ENCODE results near the gene TRMT10B.
A peak's percentile ranks its signal among the peaks of the same experiment; 100 is the strongest.
"Not testable (repeated sequence)": the region's sequence is repeated elsewhere in the genome, so short reads cannot be mapped to it uniquely, and the experiment has no call there.

The TRMT10B gene

DNA sequence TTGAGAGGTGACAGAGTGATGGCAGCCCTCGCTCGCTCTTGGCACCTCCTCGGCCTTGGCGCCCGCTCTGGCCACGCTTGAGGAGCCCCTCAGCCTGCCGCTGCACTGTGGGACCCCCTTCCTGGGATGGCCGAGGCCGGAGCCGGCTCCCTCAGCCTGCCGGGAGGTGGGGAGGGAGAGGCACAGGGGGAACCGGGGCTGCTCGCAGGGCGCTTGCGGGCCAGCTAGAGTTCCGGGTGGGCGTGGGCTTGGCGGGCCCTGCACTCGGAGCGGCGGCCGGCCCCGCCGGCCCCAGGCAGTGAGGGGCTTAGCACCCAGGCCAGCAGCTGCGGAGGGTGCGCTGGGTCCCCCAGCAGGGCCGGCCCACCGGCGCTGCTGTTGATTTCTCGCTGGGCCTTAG lies 1.9 kb upstream of the TRMT10B start:
- not testable (repeated sequence) for DNase-seq

DNA sequence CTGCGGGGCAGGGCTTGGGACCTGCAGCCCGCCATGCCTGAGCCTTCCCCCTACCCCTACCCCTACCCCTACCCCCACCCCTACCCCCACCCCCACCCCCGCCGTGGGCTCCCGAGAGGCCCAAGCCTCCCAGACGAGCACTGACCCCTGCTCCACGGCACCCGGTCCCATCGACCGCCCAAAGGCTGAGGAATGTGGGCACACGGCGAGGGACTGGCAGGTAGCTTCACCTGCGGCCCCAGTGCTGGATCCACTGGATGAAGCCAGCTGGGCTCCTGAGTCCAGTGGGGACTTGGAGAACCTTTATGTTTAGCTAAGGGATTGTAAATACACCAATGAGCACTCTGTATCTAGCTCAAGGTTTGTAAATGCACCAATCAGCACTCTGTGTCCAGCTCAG lies 1.5 kb upstream of the TRMT10B start:
- not testable (repeated sequence) for DNase-seq

GRCh38 chr9:37752642-37753488 lies 740 bp upstream of the TRMT10B start:
- DNase-seq = no peak

GRCh38 chr9:37758747-37759146 lies 5.1 kb downstream of the TRMT10B start:
- no peak for DNase-seq

- no peak for DNase-seq
Observed at GRCh38 chr9:37760416-37761161, 7.0 kb downstream of the TRMT10B start.

GRCh38 chr9:37761511-37761910 lies 7.9 kb downstream of the TRMT10B start:
- no peak for DNase-seq

- DNase-seq = not testable (repeated sequence)
Observed at GRCh38 chr9:37765263-37765662, 11.7 kb downstream of the TRMT10B start.

- no peak for DNase-seq
Observed at GRCh38 chr9:37769306-37769705, 15.7 kb downstream of the TRMT10B start.

- no peak for DNase-seq
Observed at GRCh38 chr9:37769995-37770394, 16.4 kb downstream of the TRMT10B start.

- no peak for DNase-seq
Observed at GRCh38 chr9:37775216-37775919, 21.8 kb downstream of the TRMT10B start.

- no peak for DNase-seq
Observed at GRCh38 chr9:37776328-37776727, 22.7 kb downstream of the TRMT10B start.

- no peak for DNase-seq
Observed at GRCh38 chr9:37778534-37778933, 24.9 kb downstream of the TRMT10B start.

DNA sequence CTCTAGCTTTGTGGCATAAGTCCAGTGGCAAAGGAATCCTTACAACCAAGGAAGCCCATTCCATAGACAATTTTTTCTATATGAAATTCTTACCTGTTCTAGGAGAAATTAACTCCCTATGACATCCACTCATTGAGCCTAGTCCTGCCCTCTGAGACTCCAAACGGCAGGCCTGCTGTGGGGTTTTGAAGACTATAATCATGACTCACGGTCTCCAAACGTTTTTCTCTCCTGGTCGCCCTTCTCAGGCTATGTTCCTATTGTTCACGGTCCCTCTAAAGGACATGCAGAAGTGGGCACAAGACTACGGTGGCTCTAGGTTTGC lies 30.6 kb downstream of the TRMT10B start:
- no peak for DNase-seq

- peak; percentile 13 to 90 (median 80) for DNase-seq
Observed at GRCh38 chr9:37784616-37785483, 31.2 kb downstream of the TRMT10B start, which contains the start of gene EXOSC3. EXOSC3 (minus strand) TSS chr9:37785064; CDS start chr9:37785044, 20 bp downstream.

DNA sequence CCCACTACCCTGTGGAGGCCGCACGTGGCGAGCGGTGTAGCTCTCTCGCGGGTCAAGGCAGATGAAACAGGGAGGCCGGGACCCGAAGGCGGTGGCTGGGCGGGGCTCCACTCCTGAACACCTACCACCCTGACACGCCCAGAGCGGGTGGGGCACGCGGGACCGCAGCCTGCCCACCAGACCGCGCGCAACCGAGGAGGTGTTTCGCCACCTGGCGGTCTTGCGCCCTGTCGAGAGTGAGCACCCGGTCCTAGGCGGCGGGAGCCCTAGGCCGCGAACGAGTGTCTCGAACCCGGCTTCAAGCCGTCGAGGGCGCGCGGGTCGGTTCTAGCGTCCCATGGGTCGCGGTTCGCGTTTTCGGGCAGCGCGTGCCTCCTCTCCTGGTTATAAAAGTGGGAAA lies 33.5 kb downstream of the TRMT10B start:
- no peak for DNase-seq

DNA sequence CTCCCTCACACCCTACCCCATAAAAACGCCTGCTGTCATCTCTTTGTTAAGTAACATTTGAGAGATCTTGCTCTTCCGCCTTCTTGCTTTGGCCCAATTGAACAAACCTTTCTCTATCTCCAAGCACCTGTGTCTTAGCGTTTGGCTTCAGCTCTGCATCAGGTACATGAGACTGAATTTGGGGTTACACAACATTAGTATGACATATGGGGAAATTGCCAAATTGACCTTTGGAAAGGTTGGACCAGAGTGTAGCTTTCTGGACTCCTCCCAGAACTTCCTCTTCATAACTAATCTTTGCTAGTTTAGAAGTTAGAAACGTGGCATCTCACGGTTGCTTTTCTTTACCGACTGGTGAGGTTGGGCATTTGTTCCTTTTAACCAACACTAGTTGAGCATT lies 34.7 kb downstream of the TRMT10B start:
- DNase-seq = no peak

GRCh38 chr9:37790096-37790495 lies 36.5 kb downstream of the TRMT10B start:
- no peak for DNase-seq

GRCh38 chr9:37792122-37792521 lies 38.5 kb downstream of the TRMT10B start:
- no peak for DNase-seq

DNA sequence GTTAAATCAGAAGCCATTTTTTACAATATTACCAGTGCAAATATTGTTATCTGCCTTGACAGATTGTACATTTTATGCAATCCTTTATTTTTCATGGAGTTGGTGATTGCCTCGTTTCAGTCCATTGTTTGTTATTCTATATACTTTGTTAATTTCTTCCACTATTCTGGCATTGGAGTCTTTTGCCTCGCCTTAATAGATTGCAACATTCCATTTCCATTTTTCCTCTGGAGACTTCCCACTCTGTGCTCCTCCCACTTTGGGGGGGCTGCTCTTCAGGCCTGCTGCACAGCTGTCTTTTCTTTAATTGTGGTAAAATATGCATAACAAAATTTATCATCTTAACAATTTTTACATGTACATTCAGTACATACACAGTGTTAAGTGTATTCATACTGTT lies 42.6 kb downstream of the TRMT10B start:
- no peak for DNase-seq

GRCh38 chr9:37798677-37799076 lies 45.1 kb downstream of the TRMT10B start:
- DNase-seq = no peak

GRCh38 chr9:37800631-37801286 lies 47.2 kb downstream of the TRMT10B start, which contains the start of gene DCAF10:
DCAF10 (plus strand) TSS chr9:37800797; CDS start chr9:37800867, 70 bp downstream.
- peak; percentile 32 to 91 (median 80) for DNase-seq
